ENCODE measurements around the gene DAPL1. TPM values are rescaled to one million over a fixed set of nuclear protein-coding genes. Genes with fewer than 3 reads are reported as not detected.

Gene DAPL1
- polyA plus RNA-seq, 3 donors, result not detected

DNA sequence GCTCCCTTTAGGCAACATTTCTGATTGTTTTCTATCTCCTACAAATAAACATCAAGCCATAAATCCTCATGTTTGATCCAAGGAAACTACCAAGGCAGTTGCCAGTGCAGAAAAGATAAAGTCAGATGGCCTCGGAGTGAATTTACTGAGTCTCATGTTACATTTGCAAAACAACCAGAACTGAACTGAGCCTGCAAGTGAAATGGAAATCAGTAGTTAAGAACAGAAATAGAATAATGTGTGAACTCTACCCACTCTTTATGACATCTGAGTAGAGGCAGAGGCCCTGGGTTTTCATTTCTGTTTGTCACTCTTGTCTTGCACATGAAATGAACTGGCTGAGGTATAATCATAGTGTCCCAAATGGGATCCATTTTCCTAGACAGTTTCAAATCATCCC, 20.4 kb upstream of the DAPL1 start:
- Histone ChIP-seq H3K4me2 (replicated peaks; ENCODE audit: extremely low read depth, low read length, poor library complexity, severe bottlenecking) (no peak overlapping the region), H3K9me3 (replicated peaks in 1 of 2; ENCODE audit: control insufficient read depth in 1 of 2, insufficient read depth in 1 of 2, low read length in 2 of 2) (no peaks in the 10 kb centered on the region), H3K27me3 (ENCODE audit: control insufficient read depth in 2 of 2, insufficient read depth in 2 of 2, low read length in 2 of 2) (no peaks in the 10 kb centered on the region), H3K27ac (ENCODE audit: low read depth in 1 of 2, low read length in 2 of 2) (no peak overlapping the region), H3K36me3 (replicated peaks in 1 of 2; ENCODE audit: control insufficient read depth in 1 of 2, insufficient read depth in 2 of 2, low read length in 2 of 2) (no peaks in the 10 kb centered on the region), H3K79me2 (ENCODE audit: insufficient read depth, low read length) (no peaks in the 10 kb centered on the region), H3K9ac (ENCODE audit: insufficient read depth, low read length, poor library complexity, severe bottlenecking) (no peak overlapping the region), H3K4me1 (ENCODE audit: control insufficient read depth in 1 of 2, insufficient read depth in 2 of 2, low read length in 2 of 2) (no peaks in the 10 kb centered on the region), H2AFZ (ENCODE audit: insufficient read depth, low read depth, low read length, poor library complexity, severe bottlenecking) (no peak overlapping the region), H4K20me1 (ENCODE audit: insufficient read depth, low read length) (no peaks in the 10 kb centered on the region), H3K4me3 (replicated peaks in 1 of 3; ENCODE audit: low read depth in 2 of 3, low read length in 3 of 3) (no peak overlapping the region)
- intact Hi-C loops (cut with micrococcal nuclease), result no loop called here
- H3K4me3 Mint-ChIP-seq, result no peak overlapping the region
- H3K36me3 Mint-ChIP-seq, result no peaks in the 10 kb centered on the region
- H3K9me3 Mint-ChIP-seq, result no peaks in the 10 kb centered on the region
- DNase-seq, result no peak
- 100% methylated on average over 1 of the region's 1 CpG for WGBS (ENCODE audit: insufficient coverage)
- no peak overlapping the region for H3K27ac Mint-ChIP-seq
- H3K4me1 Mint-ChIP-seq, result no peaks in the 10 kb centered on the region
- H3K27me3 Mint-ChIP-seq (ENCODE audit: low read depth in 3 of 3), result peaks cover 0 to 4% (median 2%) of the 10 kb centered on the region in 3 donors
- TF ChIP-seq, protein P1, sequence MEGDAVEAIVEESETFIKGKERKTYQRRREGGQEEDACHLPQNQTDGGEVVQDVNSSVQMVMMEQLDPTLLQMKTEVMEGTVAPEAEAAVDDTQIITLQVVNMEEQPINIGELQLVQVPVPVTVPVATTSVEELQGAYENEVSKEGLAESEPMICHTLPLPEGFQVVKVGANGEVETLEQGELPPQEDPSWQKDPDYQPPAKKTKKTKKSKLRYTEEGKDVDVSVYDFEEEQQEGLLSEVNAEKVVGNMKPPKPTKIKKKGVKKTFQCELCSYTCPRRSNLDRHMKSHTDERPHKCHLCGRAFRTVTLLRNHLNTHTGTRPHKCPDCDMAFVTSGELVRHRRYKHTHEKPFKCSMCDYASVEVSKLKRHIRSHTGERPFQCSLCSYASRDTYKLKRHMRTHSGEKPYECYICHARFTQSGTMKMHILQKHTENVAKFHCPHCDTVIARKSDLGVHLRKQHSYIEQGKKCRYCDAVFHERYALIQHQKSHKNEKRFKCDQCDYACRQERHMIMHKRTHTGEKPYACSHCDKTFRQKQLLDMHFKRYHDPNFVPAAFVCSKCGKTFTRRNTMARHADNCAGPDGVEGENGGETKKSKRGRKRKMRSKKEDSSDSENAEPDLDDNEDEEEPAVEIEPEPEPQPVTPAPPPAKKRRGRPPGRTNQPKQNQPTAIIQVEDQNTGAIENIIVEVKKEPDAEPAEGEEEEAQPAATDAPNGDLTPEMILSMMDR (IDR thresholded peaks at IDR 0.05), result no peak

DNA sequence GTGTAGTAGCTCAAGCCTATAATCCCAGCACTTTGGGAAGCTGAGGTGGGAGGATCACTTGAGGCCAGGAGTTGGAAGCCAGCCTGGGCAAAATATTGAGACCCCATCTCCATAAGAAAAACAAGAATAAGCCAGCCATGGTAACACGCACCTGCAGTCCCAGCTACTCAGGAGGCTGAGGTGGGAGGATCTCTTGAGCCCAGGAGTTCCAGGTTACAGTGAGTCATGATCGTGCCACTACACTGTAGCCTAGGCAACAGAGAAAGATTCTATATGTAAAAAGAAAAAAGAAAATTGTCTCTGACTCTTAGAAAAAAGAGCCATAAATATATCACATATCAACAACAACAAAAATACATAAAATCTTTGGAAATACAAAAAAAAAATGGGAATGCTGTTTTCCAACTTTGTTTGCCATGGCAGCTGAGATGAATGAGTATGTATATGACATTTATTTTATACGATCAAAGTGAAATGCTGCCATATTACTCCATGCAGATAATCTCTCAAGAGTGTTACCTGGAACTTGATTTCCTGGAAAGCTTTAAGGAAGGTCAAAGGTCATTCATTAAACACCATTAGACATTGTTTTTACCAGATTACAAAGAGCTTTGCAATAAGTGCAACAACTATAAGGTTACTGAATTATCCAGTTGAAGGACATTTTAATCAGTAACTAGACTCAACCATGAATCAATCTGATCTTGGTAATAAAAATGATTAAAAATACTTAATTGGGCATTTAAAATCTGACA, 19.7 kb upstream of the DAPL1 start:
- intact Hi-C loops (cut with micrococcal nuclease), result no loop called here
- no peaks in the 10 kb centered on the region for H3K79me2 ChIP-seq (ENCODE audit: insufficient read depth, low read length)
- no peaks in the 10 kb centered on the region for H3K36me3 Mint-ChIP-seq

More for the DNA sequence above, 19.7 kb upstream of the DAPL1 start:
- no peaks in the 10 kb centered on the region for H3K27me3 ChIP-seq (ENCODE audit: control insufficient read depth in 2 of 2, insufficient read depth in 2 of 2, low read length in 2 of 2)
- no peak for DNase-seq
- TF ChIP-seq, protein P1 (IDR thresholded peaks at IDR 0.05), result no peak
- no peak overlapping the region for H3K4me3 ChIP-seq (replicated peaks in 1 of 3; ENCODE audit: low read depth in 2 of 3, low read length in 3 of 3)
- H3K27me3 Mint-ChIP-seq (ENCODE audit: low read depth in 3 of 3), result peaks cover 0 to 4% (median 2%) of the 10 kb centered on the region in 3 donors
- H3K9ac ChIP-seq (ENCODE audit: insufficient read depth, low read length, poor library complexity, severe bottlenecking), result no peak overlapping the region
- H3K9me3 ChIP-seq (replicated peaks in 1 of 2; ENCODE audit: control insufficient read depth in 1 of 2, insufficient read depth in 1 of 2, low read length in 2 of 2), result no peaks in the 10 kb centered on the region
- H3K36me3 ChIP-seq (replicated peaks in 1 of 2; ENCODE audit: control insufficient read depth in 1 of 2, insufficient read depth in 2 of 2, low read length in 2 of 2), result no peaks in the 10 kb centered on the region
- H3K27ac Mint-ChIP-seq, result no peak overlapping the region
- no peaks in the 10 kb centered on the region for H3K4me1 ChIP-seq (ENCODE audit: control insufficient read depth in 1 of 2, insufficient read depth in 2 of 2, low read length in 2 of 2)
- no peak overlapping the region for H3K4me2 ChIP-seq (replicated peaks; ENCODE audit: extremely low read depth, low read length, poor library complexity, severe bottlenecking)
- no peaks in the 10 kb centered on the region for H3K4me1 Mint-ChIP-seq
- no peak overlapping the region for H3K4me3 Mint-ChIP-seq
- no peaks in the 10 kb centered on the region for H3K9me3 Mint-ChIP-seq
- H2AFZ ChIP-seq (ENCODE audit: insufficient read depth, low read depth, low read length, poor library complexity, severe bottlenecking), result no peak overlapping the region
- H4K20me1 ChIP-seq (ENCODE audit: insufficient read depth, low read length), result no peaks in the 10 kb centered on the region
- no peak overlapping the region for H3K27ac ChIP-seq (ENCODE audit: low read depth in 1 of 2, low read length in 2 of 2)
- WGBS (ENCODE audit: insufficient coverage), result no CpG with 5 or more reads among the region's 3 CpGs

Data from CD14-positive monocyte (primary cell).